GM23248 (cell line): ENCODE results near the gene PPP5C. TPM values are rescaled to one million over a fixed set of nuclear protein-coding genes. Genes with fewer than 3 reads are reported as not detected.
"Not testable (repeated sequence)": the region's sequence is repeated elsewhere in the genome, so short reads cannot be mapped to it uniquely, and the experiment has no call there.

Source experiments
- DNase-seq: peaks from one replicate; pipeline ENCODE4 v3.0.0-alpha.2; 2015
- H2AFZ ChIP-seq: fragments of 200-600 bp; sonication (generic); 2 replicates; pipeline ENCODE4 v1.6.1; 2016; ENCODE audit warnings: antibody characterized with exemption
- H3F3A ChIP-seq: fragments of 200-600 bp; sonication (generic); 2 replicates; pipeline ENCODE4 v1.6.1; 2016; ENCODE audit warnings: mild to moderate bottlenecking, antibody characterized with exemption, mixed run types; ENCODE audit not compliant: insufficient read depth
- H3K27ac ChIP-seq: fragments of 200-600 bp; sonication (generic); 2 replicates; pipeline ENCODE4 v1.5.1; 2016; ENCODE audit warnings: mild to moderate bottlenecking
- H3K27me3 ChIP-seq: fragments of 200-600 bp; sonication (generic); replicated peaks from 2 replicates; pipeline ENCODE4 v1.6.1; 2016; ENCODE audit warnings: mild to moderate bottlenecking; ENCODE audit not compliant: insufficient read depth
- H3K36me3 ChIP-seq: fragments of 200-600 bp; sonication (generic); 2 replicates; pipeline ENCODE4 v1.6.1; 2016; ENCODE audit warnings: low read depth, mild to moderate bottlenecking
- H3K4me1 ChIP-seq: fragments of 200-600 bp; sonication (generic); 2 replicates; pipeline ENCODE4 v1.6.1; 2016; ENCODE audit warnings: mild to moderate bottlenecking; ENCODE audit not compliant: insufficient read depth
- H3K4me2 ChIP-seq: fragments of 200-600 bp; sonication (generic); one replicate; pipeline ENCODE4 v1.6.1; 2016; ENCODE audit warnings: mild to moderate bottlenecking; ENCODE audit not compliant: unreplicated experiment
- H3K4me3 ChIP-seq: fragments of 200-600 bp; sonication (generic); 2 replicates; pipeline ENCODE4 v1.5.1; 2016; ENCODE audit warnings: mild to moderate bottlenecking
- H3K79me2 ChIP-seq: fragments of 200-600 bp; sonication (generic); 2 replicates; pipeline ENCODE4 v1.6.1; 2016; ENCODE audit warnings: mild to moderate bottlenecking; ENCODE audit not compliant: insufficient read depth
- H3K9ac ChIP-seq: fragments of 200-600 bp; sonication (generic); 2 replicates; pipeline ENCODE4 v1.6.1; 2016; ENCODE audit warnings: mild to moderate bottlenecking
- H3K9me2 ChIP-seq: fragments of 200-600 bp; sonication (generic); 2 replicates; pipeline ENCODE4 v1.6.1; 2016; ENCODE audit warnings: mixed run types, mild to moderate bottlenecking, moderate library complexity; ENCODE audit not compliant: insufficient read depth
- H3K9me3 ChIP-seq: fragments of 200-600 bp; sonication (generic); one replicate; pipeline ENCODE4 v1.6.1; 2017; ENCODE audit warnings: low read depth
- H4K20me1 ChIP-seq: fragments of 200-600 bp; sonication (generic); 2 replicates; pipeline ENCODE4 v1.6.0; 2016; ENCODE audit not compliant: insufficient read depth
- EZH2 ChIP-seq: fragments of 200-600 bp; sonication (generic); IDR thresholded peaks from 2 replicates; pipeline ENCODE4 v1.6.1; 2018; ENCODE audit warnings: antibody characterized with exemption, mild to moderate bottlenecking; ENCODE audit not compliant: insufficient read depth, poor library complexity, severe bottlenecking
- EZH2phosphoT487 ChIP-seq: fragments of 200-600 bp; sonication (generic); IDR thresholded peaks from 2 replicates; pipeline ENCODE4 v1.6.1; 2018; ENCODE audit warnings: antibody characterized with exemption, moderate library complexity, mild to moderate bottlenecking, low read depth; ENCODE audit not compliant: insufficient read depth
- WGBS, 2 experiments: methylation state at CpG; one replicate each; pipeline ENCODE4 v1.1.6; 2015 to 2017; ENCODE audit warnings: low lambda C conversion rate in 2 of 2, low coverage in 1 of 2; ENCODE audit errors: missing lambda C conversion rate in 2 of 2; 5-methylcytosine and 5-hydroxymethylcytosine counted together
- in situ Hi-C: fragments of 300-500 bp; cut with MboI; formaldehyde crosslinking; loops from 2 replicates; pipeline ENCODE4 v1.15.0; 2020
- polyA plus RNA-seq: library from polyadenylated mRNA; unstranded; fragments of >200 nt; fragmentation: Nextera tagmentation; extraction: Ambion mirVana; gene quantifications from 2 replicates; pipeline ENCODE4 v1.2.1, GENCODE V29; 2016
- total RNA-seq: library from RNA; depleted of rRNA; stranded (reverse); fragments of >200 nt; shearing (Covaris generic); gene quantifications from 2 replicates; pipeline ENCODE4 v1.2.3, GENCODE V29; 2014

The PPP5C gene
- total and polyA plus RNA-seq, 2 experiments from 2014 or later, result 47.3 to 60.8 TPM

DNA sequence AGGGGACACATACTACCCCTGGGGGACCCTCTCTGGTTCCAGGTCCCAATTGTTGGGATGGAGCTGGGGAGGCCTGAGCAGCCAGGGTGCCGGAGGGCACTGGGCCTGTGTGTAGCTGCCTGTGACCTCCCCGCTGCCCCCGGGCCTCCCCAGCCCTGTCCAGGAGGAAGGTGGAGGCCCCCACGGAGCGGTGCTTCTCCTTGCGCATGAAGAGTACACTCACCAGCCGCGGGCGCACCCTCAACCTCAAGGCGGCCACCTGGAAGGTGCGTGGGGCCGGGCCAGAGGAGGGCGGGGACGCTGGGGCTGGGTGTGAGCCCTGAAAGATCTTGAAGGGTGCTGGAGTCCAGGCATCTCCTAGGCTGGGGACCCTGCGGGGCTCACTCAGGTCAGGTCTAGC, 38.4 kb upstream of the PPP5C start:
- Histone ChIP-seq H3K27ac (no peak overlapping the region), H2AFZ (no peak overlapping the region), H3K4me3 (no peak overlapping the region), H3K27me3 (no peaks in the 10 kb centered on the region), H3K9me3 (no peaks in the 10 kb centered on the region), H3K9ac (no peak overlapping the region), H3K4me1 (no peaks in the 10 kb centered on the region), H3F3A (no peaks in the 10 kb centered on the region), H4K20me1 (no peaks in the 10 kb centered on the region), H3K36me3 (no peaks in the 10 kb centered on the region), H3K9me2 (no peaks in the 10 kb centered on the region), H3K4me2 (no peak overlapping the region), H3K79me2 (no peaks in the 10 kb centered on the region)
- 92 to 93% methylated on average over 6 to 14 of the region's 15 CpGs for WGBS, 2 experiments
- no peak for DNase-seq
- TF ChIP-seq EZH2 (no peak), EZH2phosphoT487 (no peak)
- in situ Hi-C loops, result no loop called here

DNA sequence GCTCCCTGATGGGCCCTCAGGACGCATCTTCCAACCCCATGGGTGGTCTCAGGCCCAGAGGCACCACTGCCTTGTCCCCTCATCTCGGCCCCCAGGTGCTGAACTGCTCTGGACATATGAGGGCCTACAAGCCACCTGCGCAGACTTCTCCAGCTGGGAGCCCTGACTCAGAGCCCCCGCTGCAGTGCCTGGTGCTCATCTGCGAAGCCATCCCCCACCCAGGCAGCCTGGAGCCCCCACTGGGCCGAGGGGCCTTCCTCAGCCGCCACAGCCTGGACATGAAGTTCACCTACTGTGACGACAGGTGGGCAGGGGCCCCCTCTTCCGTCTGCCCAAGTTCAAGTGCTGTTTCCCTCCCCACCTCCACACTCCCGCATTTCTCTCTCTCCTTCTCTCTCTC, 37.8 kb upstream of the PPP5C start:
- Histone ChIP-seq H3K9me3 (no peaks in the 10 kb centered on the region), H3K4me3 (no peak overlapping the region), H3K79me2 (no peaks in the 10 kb centered on the region), H3K4me2 (no peak overlapping the region), H3K9me2 (no peaks in the 10 kb centered on the region), H3K27ac (no peak overlapping the region), H2AFZ (no peak overlapping the region), H3K4me1 (no peaks in the 10 kb centered on the region), H4K20me1 (no peaks in the 10 kb centered on the region), H3K27me3 (no peaks in the 10 kb centered on the region), H3K36me3 (no peaks in the 10 kb centered on the region), H3F3A (no peaks in the 10 kb centered on the region), H3K9ac (no peak overlapping the region)
- in situ Hi-C loops, result no loop called here
- TF ChIP-seq EZH2phosphoT487 (no peak), EZH2 (no peak)
- no peak for DNase-seq
- WGBS, 2 experiments, result 54 to 79% methylated on average over 7 to 8 of the region's 10 CpGs

DNA sequence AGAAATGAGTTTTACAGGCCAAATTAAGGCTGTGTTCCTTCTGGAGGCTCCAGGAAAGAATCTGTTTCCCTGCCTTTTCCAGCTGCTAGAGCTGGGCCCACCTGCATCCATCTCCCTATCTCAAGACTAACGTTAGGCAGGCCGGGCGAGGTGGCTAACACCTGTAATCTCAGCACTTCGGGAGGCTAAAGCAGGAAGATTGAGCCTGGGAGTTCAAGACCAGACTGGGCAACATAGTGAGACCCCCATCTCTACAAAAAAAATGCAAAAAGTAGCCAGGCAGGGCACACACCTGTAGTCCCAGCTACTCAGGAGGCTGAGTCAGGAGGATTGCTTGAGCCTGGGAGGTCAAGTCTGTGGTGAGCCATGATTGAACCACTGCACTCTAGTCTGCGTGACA, 35.4 kb upstream of the PPP5C start:
- Histone ChIP-seq H3F3A (no peaks in the 10 kb centered on the region), H3K9me3 (no peaks in the 10 kb centered on the region), H3K4me2 (no peak overlapping the region), H3K4me1 (no peaks in the 10 kb centered on the region), H3K79me2 (no peaks in the 10 kb centered on the region), H3K27ac (no peak overlapping the region), H2AFZ (no peak overlapping the region), H4K20me1 (no peaks in the 10 kb centered on the region), H3K36me3 (no peaks in the 10 kb centered on the region), H3K9ac (no peak overlapping the region), H3K27me3 (no peaks in the 10 kb centered on the region), H3K4me3 (no peak overlapping the region), H3K9me2 (no peaks in the 10 kb centered on the region)
- TF ChIP-seq EZH2phosphoT487 (no peak), EZH2 (no peak)
- in situ Hi-C loops, result no loop called here
- WGBS, 2 experiments, result 93 to 96% methylated on average over 5 of the region's 5 CpGs
- DNase-seq, result no peak

DNA sequence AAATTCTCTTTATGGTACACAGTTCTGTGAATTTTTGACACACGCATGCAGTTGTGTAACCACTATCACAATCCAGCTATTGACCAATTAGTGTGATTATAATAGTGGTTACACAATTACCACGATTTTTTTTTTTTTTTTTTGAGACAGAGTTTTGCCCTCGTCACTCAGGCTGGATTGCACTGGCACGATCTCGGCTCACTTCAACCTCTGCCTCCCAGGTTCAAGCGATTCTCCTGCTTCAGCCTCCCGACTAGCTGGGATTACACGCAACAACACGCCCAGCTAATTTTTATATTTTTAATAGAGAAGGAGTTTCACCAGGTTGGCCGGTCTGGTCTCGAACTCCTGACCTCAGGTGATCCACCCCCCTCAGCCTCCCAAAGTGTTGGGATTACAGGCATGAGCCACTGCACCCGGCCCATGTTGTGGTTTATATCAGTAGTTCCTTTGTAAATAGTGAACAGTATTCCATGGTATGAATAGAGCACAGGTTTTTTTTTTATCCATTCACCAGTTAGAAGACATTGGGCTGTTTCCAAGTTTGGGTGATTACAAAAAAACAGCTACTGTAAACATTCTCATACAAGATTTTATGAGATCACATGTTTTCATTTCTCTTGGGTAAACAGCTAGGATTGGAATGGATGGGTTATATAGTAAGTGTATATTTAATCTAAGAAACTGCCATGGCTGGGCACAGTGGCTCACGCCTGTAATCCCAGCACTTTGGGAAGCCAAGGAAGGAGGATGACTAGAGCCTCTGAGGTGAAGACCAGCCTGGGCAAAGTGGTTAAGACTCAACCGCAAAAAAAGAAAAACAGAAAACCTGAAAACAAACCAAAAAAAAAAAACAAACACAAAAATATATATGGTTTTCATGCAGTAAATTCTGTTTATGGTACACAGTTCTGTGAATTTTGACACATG, 33.1 kb upstream of the PPP5C start:
- H3K4me3 ChIP-seq, H3K9me2 ChIP-seq, H3K27me3 ChIP-seq, H3K9ac ChIP-seq, H3K4me2 ChIP-seq, H3F3A ChIP-seq, H3K4me1 ChIP-seq, H3K9me3 ChIP-seq, H2AFZ ChIP-seq, H4K20me1 ChIP-seq, H3K36me3 ChIP-seq, H3K79me2 ChIP-seq, in situ Hi-C loops, H3K27ac ChIP-seq, DNase-seq: not testable (repeated sequence)
- WGBS, 2 experiments, result 82 to 85% methylated on average over 14 of the region's 14 CpGs
